HG02943 (cell line): ENCODE results near the gene GP2.
"Not testable (repeated sequence)": the region's sequence is repeated elsewhere in the genome, so short reads cannot be mapped to it uniquely, and the experiment has no call there.

Experiments used
- ATAC-seq: cut with Tn5 transposase; IDR thresholded peaks from one replicate; pipeline ENCODE4 v1.9.1; 2021; ENCODE audit warnings: mild to moderate bottlenecking, low read depth, moderate library complexity; ENCODE audit not compliant: unreplicated experiment

GP2 gene

DNA sequence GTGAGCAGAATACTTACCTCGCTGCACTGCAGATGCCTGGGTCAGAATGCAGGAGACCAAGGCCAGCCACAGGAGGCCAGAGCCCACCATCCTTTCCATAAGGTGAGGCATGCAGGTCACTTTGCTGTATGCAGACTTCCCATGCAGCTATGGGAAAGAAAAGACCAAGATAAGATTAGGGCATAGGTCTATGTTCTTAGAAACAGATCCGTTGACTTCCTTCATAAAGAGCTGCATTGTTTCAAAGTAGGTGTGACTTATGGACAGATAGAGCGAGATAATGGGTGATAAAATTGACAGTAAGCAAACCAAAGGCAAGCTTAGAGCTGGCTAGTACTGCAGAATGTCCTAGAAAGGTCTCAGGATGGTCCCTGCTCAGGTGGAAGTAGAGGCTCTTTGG is 992 bp downstream of the GP2 start:
- no peak for ATAC-seq

- no peak for ATAC-seq
These were observed 2.3 kb downstream of the GP2 start for GRCh38 chr16:20325005-20325404.

GRCh38 chr16:20323591-20324117 is 3.7 kb downstream of the GP2 start:
- no peak for ATAC-seq

GRCh38 chr16:20322696-20323095 is 4.6 kb downstream of the GP2 start:
- ATAC-seq: no peak

GRCh38 chr16:20321671-20322070 is 5.6 kb downstream of the GP2 start:
- ATAC-seq: no peak

- ATAC-seq: not testable (repeated sequence)
These were observed 6.3 kb downstream of the GP2 start for GRCh38 chr16:20321051-20321450.

- no peak for ATAC-seq
These were observed 6.7 kb downstream of the GP2 start for GRCh38 chr16:20320592-20320991.

DNA sequence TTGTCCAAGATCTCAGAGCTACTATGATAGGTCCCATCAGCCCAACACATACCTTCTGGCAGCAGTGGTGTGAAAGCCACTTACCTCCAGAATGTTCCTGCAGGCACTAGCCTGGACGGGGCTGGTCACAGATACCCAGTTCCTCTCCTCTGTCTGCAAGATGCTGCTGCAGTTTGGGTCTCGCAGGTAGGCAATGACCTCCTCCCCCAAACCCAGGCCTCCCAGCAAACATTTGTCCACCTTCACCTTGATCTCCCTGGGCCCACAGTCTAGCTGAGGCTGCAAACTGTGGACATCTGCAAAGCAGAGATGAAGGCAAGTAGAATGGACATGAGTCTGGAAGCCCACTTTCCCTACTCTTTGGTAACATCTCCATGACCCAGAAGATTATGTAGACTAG is 7.1 kb downstream of the GP2 start:
- no peak for ATAC-seq

DNA sequence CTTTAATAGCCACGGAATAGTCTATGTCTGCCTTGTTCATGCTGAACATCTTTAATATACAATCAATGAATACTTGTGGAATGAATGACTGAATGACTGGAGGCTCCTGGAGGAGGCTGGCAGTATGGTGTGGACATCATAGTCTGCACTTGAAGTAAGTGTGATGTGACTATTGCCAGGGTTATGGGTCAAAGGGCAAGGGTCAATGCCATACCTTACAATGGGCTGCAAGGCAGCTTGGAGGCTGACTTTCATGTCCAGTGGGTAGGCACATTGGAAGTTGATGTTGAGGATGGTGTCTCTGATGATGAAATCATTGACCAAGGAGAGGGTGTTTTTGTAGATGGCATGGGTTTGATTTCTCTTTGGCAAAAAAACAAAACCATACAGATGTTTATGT is 7.9 kb downstream of the GP2 start:
- no peak for ATAC-seq

DNA sequence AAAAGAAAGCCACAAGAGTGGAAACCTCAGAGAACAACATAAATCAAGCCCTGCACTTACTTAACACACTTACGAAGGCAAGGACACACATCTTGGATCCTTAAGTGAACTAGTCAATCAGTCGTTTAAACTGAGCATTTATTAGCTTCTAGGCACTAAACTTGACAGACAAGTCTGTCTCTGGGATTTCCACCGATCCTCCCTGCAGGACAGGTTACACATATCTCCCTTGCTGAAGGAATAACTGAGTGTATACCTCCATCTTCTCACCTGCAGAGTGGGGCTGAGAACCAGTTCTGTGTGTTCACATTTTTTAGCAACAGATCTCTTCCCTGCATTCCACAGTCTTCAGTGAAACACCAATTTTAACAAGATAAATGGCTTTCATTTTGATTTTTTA is 8.9 kb downstream of the GP2 start:
- no peak for ATAC-seq

DNA sequence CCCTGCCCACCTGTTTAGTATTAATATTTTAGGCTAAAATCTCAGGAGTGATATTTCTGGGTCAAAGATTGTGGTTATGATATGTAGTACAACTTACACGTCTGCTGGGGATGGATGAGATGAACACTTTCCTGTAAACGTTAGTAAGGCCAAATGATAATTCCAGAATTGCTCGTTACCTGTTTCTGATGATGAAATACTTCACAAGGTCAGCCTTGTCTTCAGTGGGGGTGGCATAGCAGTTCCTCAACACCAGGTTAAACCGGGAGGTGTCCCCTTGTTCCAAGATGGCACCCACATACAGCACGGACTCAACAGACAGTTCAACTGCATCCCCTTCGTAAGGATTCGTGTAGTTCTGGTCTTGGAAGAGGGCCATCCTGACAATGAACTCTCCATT is 9.3 kb downstream of the GP2 start:
- no peak for ATAC-seq

DNA sequence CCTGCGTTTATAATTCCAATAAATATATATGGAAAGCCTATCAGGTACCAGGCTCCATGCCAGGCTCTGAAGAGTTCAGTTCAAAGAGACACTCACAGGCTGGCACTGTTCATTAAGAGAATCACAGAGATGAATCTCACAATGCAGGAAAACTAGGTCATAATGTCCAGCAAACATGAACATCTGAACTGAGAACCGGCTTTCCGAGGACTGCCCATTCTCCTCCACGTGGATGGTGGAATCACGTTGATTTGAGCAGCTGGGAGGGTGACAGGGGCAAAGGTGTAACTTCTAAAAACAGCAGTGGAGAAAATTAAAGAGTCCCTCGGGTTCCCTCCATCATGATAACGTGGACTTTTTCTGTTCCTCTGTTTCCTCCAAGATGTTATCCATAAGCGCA is 10.2 kb downstream of the GP2 start:
- no peak for ATAC-seq

GRCh38 chr16:20316715-20317114 is 10.6 kb downstream of the GP2 start:
- ATAC-seq: no peak

DNA sequence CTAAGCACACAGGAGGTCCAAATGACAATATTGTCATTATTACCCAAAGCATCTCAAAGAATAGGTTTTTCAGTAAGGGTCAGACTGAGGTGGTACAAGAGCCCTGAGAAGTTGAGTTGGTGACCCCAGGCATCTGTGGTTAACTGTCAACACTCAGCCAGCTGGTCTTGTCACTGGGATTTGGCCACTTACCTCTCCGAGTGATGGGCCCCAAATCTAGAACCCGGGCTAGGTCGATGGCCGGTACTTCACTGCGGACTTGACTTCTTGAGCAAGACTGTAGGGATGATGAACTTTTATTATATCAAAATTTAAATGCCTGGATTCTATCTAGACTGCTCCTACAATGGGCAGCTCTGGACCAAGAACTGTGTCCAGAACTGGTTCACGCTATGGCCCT is 11.5 kb downstream of the GP2 start:
- no peak for ATAC-seq

DNA sequence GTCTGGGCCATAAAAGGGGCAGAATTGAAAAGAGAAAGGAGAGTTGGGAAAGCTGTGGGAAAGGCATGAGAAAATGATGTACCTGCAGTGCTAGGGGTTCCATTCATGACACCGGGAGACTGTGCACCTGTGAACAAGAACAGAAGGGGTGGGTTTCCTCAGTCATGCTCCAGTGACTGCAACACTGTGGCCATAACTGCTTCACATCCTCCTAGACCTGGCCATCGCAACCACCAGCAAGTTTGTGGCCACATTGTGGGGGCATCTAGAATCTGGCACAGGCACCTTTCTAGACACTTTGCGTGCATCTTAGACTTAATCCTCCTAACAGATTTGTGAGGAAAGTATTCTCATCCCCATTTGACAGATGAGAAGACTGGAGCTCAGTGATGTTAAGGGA is 12.7 kb downstream of the GP2 start:
- ATAC-seq: no peak

GRCh38 chr16:20313741-20314140 is 13.6 kb downstream of the GP2 start:
- no peak for ATAC-seq

DNA sequence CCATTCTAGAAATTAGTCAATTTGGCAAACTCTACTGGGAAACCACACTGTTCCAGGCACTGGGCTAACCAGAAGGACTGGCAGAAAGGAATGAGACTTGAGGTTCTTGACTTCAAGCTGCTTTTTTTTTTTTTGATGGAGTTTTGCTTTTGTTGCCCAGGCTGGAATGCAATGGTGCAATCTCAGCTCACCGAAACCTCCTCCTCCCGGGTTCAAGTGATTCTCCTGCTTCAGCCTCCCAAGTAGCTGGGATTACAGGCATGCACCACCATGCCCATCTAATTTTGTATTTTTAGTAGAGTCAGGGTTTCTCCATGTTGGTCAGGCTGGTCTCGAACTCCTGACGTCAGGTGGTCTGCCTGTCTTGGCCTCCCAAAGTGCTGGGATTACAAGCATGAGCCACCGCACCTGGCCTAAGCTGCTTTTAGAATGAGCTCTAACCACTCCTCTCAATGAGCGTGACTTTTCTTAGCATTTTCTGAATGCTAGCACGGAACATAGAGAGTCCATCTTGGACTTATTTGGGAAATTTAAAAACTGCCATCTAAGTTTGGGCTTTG is 14.7 kb downstream of the GP2 start:
- ATAC-seq: not testable (repeated sequence)

DNA sequence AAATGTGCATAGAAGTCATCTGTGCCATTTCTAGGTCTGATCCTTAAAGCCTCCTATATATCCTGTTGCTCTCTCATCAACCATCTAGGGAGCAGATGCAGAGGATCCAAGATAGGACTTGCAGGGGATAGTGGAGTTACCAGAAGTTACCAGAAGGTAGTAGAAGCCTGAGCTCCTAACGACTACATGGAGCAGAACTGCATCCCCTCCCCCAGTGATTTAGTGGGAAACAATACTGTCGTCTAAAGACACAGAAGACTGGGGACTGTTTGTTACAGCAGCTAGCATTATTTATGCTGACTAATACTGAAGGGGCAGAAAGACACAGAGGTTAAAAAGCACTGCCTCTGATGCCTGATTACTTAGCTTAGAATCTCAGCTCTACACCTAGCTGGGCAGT is 15.8 kb downstream of the GP2 start:
- no peak for ATAC-seq

DNA sequence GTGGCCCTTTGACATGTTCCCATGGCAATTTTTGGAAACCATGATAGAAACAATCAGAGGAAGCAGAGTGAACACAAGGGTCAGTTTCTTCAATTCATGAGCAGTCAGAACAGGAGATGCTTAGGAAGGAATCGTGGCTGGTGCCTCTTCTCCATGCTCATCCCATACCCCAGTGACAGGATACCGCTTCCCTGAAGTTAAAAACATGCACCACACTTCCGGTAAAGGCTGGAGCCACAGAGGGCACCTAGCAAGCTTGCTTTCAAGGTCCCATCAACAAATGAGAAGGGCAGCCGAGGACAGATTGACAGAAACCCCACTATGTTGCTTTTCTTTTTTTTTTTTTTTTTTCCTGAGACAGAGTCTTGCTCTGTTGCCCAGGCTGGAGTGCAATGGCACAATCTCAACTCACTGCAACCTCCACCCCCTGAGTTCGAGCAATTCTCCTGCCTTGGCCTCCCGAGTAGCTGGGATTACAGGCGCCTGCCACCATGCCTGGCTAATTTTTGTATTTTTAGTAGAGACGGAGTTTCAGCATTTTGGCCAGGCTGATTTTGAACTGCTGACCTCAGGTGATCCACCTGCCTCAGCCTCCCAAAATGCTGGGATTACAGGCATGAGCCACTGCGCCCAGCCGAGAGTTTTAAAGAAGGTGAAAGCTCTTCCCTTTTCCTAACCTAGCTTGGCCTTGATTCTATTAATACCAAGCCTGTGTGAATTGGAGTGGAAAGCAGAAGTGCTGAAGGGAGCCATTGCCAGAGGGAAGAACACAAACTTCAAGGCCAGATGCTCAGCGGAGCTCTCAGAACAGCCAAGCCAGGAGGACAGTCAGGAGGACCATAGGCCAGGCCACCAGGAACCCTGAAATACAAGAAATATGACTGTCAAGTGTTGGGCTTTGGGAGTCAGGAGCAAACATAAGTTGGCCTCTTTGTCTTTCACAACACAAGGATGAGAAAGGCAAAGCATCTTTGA is 16.6 kb downstream of the GP2 start:
- ATAC-seq: no peak

DNA sequence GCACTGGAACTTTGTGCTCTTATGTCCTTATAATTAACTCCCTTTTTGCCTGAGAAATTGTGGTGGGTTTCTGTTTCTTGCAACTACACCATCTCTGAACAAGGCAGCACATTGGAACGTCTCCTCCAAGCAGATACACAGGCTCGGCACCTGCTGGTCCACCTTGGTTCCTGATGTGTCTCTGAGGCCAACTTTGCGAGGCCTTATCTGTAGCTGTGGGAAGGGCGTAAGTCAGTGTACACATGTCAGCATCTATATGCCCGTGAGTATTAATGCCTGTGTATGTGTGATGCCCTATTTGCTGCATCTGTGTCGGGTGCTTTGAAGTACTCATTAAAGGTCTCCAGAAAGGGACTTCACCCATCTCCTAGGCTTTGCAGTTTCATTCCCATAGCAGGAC is 17.5 kb downstream of the GP2 start:
- no peak for ATAC-seq

- no peak for ATAC-seq
These were observed 18.3 kb downstream of the GP2 start for GRCh38 chr16:20308801-20309590.
